HG02973 (cell line): ENCODE results near the gene ZFAND6.

Experiments
- ATAC-seq: cut with Tn5 transposase; IDR thresholded peaks from one replicate; pipeline ENCODE4 v1.9.1; 2021; ENCODE audit warnings: moderate library complexity; ENCODE audit not compliant: unreplicated experiment

The ZFAND6 gene

DNA sequence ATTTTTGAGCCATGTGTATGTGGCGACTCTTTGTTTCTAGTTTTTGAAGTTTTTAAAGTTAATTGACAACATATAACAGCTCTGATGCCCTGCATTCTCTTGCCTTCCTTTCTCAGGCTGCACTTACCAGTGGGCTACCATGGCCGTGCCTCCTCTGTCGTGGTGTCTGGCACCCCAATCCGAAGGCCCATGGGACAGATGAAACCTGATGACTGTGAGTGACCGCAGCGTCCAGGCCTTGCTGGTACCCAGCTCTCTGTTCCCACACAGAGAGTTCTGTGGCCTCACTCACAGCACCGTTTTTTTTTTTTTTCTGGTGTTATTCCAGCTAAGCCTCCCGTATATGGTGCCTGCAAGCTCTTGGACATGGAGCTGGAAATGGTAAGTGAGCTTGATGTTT lies 108.5 kb downstream of the ZFAND6 start:
- ATAC-seq: no peak

DNA sequence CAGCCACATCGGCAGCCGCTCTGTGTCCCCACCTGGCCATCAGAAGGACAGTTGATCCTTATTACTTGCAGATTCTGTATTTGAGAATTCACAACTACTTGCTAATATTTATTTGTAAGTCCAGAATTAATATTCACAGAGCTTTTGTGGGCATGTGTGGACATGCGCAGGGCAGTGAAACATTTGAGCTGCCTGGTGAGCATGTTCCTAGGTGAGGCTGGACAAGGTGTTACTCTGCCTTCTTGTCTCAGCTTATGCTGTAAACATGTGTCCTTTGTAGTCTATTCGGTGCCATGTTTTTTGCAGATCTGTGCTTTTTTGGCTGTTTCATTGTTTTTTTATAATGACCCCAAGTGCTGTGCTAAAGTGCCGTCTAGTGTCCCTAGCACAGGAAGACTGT lies 108.9 kb downstream of the ZFAND6 start:
- no peak for ATAC-seq

DNA sequence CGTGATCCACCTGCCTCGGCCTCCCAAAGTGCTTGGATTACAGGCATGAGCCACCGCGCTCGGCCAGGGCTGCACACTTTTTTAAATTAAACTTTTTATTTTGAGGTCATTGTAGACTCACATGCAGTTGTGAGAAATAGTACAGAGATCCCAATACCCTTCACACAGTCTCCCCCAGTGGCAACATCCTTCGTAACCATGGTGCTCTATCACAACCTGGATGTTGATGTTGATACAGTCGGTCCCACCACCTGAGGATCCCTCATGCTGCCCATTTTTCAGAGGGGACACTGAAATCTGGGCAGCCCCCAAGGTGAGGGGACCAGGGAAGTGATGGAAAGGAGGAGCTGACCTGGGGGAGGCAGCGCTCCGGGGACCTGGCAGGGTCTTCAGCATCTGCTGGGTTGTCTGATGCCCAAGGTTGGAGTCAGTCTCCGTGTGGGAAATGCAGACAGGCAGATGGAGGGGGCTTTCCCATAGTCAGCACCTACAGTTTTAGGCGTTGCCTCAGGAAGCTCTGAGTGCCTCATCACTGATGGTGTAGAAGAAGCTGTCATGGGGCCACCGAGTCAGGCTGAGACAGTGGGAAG lies 110.4 kb downstream of the ZFAND6 start:
- ATAC-seq: no peak

DNA sequence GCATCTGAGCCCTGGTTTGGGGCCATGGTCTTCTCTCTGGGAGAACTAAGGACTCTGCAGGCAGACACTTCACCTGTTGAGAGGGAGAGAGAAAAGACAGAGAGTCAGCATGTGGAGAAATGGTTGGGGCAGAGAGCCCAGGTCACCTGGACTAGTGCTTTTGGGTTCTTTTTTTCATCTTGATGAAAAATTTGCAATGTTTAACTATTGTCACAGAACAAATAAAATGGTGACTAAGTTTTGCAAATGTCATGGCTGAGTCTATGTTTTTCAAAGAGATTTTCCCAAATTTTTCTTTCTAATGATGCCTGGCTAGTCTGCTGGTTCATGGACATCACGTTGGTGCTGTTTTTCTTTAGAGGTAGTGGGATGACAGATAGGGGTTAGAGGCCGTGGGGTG lies 111.1 kb downstream of the ZFAND6 start:
- no peak for ATAC-seq

DNA sequence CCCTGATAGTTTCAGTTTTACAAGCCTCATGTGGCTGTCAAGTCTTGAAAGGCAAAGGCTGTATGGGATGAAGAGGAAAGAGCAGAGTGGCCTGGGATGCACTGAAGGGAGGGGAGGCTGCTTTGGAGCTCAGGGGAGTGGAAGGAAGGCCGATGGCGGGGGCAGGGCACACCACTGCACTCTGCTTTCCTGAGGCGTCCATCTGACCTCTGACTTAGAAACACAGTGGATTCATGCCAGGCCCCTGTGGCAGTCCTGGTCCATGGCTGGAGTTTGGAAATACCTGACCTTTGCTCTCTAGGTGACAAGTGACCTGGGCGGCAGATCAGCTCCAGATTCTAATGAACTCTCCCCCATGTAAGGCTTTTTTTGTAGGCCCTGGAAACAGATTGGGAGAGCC lies 112.3 kb downstream of the ZFAND6 start:
- no peak for ATAC-seq

DNA sequence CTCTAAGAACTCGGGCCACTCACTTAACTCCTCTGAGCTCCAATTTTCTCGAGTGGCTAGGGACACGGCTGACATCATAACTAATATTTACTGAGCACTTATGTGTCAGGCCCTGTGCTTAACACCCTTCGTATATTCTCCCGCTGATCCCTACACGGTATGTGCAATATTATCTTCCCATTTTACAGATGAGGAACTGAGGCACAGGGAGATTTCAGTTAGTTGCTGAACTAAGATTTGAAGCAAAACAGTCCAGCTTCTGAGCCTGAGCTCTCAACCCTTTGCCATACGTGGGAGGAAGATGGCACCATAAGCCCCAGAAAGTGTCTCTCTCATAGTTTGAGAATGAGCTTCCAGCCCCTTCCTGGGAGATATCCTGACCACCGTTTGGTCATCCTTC lies 112.9 kb downstream of the ZFAND6 start:
- ATAC-seq: no peak

DNA sequence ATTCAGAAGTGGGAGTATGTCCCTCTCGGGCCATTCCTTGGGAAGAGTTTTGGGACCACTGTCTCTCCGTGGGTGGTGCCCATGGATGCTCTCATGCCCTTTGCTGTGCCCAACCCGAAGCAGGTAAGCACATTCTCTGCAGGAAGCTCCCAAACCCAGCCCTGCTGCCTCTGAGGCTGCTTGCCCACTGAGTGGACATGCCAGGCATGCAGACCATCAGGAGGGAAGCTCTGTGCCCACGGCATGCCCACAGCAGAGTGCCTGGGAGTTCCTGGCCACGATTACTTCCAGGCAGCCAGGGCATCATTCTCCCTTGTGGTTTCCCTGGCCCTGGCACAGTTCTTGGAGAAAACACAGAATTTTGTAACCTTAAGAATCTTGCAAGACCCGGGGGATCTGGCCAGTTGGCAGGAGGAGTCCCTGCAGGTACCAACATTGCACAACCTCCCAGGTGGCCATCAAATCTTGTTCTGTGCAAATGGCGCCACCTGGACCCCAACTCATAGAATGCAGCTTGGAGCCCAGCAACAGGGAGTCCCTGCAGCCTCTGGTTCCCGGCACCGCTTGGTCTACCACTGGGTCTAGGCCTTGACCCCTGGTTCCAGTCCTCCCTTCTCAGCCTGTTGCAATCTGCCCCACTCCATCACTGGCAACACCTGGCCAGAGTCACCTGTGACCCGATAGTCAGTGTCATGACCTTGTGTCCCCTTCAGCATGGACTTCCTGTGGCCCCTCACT lies 113.7 kb downstream of the ZFAND6 start:
- no peak for ATAC-seq

DNA sequence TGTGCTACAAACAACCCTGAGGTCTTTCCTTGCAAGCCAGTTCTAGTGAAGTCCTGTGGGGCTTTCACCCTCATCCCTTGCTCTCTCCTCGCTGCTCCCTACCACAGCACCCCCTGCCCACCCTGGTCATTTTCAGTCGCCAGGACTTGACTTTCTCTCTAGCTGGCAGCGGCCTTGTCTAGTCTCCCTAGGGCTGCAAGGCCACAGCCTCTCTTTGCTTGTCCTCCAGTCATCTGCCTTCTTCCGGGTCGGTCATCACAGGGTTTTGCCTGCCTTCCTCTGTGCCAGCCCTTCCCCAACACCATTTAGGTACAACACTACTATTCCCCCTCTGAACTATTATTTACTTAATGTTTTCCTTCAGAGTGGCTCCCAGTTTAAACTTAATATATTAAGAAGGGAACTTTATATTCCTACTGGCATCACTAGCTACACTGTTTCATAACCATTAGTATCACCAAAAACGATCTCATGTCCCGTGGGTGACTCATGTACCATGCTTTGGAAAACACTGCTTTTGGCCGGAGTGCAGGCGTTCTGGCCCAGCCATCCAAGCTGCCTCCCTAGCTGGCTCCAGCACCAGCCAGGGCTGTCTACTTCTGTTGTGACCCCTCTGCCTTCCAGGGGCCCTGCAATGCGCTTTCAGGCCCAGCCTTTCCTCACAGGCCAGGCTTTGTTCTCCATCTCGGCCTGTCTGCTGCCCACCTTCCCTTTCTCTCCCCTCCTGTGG lies 114.7 kb downstream of the ZFAND6 start:
- ATAC-seq: no peak

DNA sequence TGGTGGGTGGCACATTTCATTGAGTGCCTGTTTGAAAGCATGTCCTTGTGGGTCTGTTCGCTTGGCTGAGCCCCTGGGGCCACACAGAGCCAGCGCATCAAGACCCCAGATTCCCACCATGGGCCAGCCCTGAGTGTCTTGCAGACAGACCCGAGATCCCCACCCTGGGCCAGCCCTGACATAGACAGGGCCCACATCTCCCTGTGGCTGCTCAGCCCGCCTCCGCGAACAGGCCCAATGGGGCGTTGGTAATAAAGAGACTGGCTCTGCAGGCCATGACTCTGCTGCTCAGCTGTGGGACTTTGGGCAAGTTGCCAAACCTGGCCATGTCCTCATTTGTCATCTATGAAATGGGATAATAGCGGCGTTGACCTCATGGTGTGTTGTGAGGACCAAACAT lies 116.0 kb downstream of the ZFAND6 start:
- ATAC-seq: no peak

DNA sequence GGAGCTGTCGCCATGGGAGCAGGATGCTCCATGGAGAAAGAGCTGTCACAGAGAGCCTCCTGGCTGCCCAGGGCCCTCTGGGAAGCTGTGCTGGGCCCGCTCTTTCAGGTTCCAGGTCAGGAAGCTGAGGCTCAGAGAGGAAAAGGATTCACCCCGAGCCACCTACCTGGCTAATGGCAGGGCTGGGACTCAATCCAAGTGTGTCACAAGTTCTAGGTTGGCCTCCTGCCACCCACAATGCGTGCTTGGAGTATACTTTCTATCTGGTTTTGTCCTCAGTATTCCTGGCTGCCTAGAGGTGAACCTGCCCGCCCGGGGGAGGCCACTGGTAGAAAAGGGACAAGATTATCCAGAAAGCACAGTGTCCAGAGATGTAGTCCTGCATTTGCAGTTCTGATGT lies 117.0 kb downstream of the ZFAND6 start:
- ATAC-seq: no peak

DNA sequence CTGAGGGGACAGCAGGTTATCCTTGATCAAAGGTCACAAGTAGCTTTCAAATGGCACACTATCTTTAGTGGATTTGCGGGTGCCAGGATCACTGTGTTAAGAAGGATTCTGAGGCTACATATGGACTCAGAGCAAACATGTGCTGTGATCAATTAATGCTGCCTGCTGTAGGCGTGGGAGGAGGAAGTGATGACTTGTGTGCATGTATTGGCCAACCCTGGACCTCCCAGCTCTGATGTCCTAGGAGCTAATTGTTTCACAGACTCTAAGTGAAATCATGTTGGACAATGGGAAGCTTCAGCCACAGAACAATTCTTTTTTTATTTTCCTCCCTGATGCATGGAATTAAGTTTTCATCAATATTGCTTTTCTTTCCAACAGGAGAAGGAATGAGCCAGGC lies 117.7 kb downstream of the ZFAND6 start:
- ATAC-seq: no peak

DNA sequence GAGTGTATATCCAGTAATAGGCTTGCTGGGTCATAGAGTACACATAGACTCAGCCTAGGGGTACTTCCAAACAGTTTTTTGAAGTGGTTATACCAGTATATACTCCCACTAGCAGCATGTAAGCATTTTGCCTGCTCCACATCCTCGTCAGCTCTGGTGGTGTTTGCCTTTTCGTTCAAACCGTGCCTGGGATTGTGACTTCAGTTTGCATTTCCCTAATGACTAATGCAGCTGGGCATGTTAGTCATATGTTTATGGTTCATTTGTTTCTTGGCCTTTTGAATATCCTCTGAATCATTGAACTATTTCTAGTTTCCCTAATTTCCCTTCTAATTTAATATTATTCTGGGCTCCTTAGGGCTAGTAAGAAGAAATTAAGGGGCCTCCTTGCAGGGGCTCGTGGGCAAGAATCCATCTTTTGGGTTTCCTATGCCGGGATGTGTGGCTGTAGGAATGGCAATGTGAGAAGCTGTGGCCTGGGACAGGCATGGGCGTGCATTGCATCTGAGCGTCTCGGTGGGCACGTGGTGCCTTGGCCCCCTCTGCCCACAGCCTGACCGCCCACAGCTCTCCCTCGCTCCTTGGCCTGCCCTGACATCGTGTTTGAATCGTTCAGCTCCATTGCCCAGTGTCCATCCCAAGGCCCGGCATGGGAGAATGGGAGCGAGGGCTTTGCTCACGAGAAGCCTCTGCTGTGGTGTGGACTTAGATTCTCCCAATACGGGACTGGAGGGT lies 119.7 kb downstream of the ZFAND6 start:
- no peak for ATAC-seq

DNA sequence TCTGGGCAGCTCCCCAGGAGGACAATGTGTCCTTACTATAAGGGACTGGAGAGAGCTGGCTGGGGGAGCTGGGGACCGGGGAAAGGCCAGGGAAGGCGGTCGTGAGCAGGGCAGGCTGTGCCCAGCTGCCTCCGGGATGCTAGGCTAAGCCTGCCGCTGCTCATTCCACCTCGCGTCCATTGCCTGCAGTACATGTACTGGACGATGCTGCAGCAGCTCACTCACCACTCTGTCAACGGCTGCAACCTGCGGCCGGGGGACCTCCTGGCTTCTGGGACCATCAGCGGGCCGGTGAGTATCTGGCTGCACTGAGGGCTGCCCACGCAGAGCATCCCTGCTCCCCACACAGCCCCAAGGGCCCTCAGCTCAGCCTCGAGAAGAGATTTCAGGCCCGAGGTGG lies 120.5 kb downstream of the ZFAND6 start:
- ATAC-seq: no peak

DNA sequence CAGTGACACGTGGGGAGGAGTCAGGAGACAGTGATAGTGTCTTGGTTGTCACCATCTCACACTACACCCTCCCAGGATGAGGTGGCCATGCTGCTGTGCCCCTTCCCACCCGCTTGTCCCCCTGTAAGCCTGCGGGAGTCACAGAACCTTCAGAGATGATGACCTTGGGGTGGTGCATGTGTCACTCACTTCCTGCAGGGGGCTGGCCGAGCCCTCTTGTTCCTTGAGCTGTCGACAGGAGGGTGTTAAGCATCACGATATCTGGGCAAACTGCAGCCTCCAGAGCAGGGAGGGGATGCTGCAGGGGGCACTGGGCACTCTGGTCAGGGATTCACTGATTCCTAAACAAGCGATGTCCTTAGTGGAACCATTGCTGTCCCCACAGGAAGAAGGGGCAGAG lies 121.0 kb downstream of the ZFAND6 start:
- no peak for ATAC-seq

DNA sequence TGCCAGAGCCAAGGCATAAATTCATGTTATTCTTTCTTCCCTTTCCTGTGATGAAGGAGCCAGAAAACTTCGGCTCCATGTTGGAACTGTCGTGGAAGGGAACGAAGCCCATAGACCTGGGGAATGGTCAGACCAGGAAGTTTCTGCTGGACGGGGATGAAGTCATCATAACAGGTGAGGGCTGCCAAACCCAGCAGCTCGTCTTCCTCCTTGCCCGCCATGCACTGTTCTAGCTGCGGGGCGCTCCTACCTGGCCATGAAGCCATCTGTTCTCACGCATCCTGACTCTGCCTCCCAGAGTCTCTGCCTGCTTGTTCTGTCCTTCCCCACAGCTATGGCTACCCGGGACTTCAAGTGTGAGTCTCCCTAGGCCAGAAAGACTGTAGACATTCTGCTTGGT lies 121.5 kb downstream of the ZFAND6 start:
- ATAC-seq: no peak

DNA sequence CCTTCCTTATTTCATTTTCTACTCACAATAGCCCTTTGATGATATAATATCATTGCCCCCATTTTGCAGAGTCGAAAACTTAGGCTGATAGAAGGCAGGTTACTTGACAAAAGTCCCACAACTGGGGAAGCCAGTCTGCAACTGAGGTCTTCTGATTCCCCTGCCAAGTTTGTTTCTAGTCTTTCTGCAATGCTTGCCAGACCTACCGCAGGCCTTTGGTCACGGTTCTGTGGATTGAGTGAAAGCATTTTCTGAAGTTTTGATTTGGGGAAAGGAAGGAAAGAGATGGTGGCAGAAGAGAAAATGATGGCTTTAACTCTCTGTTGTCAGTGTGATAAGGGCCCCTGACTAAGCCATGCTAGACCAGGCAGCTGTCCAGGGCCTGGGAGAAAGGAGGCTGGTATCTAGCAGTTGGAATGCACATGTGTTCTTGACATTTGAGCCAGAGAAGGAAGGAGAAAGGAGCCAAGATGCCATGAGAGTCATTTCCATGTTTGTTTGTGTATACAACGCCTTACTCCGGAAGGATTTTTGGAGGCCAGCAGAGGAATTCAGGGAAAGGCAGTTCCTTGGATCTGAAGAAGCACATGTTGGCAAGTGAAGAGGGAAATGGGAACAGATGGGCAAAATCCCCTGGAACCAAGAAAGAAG lies 123.3 kb downstream of the ZFAND6 start:
- ATAC-seq: no peak

DNA sequence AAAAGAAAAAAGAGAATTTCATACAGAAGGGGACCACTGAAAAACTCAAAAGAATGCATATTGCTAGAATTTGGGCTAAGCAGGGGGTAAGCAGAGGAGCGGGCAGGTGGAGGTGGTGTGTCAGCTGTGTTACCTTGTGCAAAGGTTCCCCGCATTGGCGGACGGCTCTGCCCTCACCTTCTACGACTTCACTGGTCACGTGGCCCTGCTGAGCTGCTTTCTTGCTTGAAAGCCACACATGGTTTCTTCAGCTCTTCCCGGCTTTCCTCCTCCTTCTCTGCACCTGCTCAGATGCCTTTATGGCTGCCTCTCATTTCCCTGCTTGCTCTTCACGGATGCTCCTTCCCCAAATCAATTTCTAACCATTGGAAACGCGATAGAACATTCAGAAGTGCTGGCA lies 123.8 kb downstream of the ZFAND6 start:
- no peak for ATAC-seq

DNA sequence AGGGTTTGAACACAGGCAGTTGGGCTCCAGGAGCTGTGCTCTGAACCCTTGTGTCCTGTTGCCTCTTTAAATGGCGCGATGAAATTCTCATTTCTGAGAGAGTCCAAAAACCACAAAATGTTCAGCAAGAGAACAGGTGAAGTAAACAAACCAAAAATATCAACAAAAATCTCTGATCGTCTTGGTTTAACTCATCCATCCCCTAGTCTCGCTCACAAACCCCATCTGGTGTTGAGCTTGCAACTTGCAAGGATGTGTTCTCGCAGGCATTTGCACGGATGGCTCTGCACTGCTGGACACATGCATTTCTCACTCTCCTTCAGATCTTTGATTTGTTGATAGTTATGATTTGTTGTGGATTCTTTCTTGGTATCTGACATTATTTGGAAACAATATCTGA lies 124.4 kb downstream of the ZFAND6 start:
- no peak for ATAC-seq

DNA sequence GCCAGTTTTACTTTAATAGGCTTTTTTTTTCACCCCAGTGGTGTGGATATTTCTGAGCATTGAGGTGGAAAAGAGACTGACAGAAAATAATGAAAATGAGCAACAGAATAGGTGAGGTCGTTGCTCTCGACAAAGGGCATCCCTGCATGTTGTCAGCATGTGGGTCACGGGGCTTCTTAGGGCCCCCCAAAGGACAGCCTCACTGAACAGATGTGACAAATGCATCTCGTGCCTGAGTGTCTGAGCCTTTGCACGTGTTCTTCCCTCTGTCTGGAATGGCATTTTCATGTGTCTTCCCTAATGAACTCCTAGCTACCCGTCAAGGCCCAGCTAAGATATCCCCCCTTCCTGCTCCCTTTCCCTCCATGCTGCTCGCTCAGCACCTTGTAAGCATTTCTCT lies 125.1 kb downstream of the ZFAND6 start:
- ATAC-seq: no peak

DNA sequence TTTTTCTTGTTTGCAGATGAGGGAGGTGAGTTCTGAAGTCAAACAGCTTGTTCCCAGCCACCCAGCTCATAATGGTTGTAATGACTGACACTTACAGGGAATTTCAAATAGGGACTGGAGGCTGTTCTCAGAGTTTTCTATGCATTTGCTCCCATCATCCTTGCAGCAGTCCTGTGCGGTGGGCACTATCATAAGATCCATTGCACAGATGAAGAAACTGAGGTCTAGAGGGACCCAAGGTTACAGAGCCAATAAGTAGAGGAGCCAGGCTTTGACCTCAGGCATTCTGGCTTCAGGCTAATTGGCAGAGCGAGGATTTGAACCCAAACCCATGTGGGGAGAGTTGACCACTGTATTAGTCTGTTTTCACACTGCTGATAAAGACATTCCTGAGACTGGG lies 125.7 kb downstream of the ZFAND6 start:
- no peak for ATAC-seq

DNA sequence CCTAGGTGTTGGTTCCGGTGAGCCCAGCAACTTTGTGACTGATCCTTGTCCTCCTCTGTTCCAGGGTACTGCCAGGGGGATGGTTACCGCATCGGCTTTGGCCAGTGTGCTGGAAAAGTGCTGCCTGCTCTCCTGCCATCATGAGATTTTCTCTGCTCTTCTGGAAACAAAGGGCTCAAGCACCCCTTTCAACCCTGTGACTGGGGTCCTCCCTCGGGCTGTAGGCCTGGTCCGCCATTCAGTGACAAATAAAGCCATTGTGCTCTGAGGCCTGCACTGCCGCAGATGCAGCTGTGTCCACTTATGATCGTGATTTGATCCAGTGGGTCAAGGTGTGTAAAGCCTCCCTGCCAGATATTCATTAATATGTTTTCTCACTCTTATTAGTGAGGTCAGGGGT lies 126.6 kb downstream of the ZFAND6 start:
- ATAC-seq: no peak
